ENCODE data around the gene PCNX2.

- no peak for TF ChIP-seq EZH2 (IDR thresholded peaks at IDR 0.05; ENCODE audit: borderline replicate concordance, control insufficient read depth, low read depth, low read length)
- no peak for TF ChIP-seq CTCF (IDR thresholded peaks at IDR 0.05 in 2 of 3, conservative IDR thresholded peaks at IDR 0.05 in 1 of 3; ENCODE audit: control insufficient read depth in 2 of 3, extremely low read depth in 1 of 3, insufficient read depth in 1 of 3, low read depth in 3 of 3, low read length in 3 of 3)
- TF ChIP-seq RAD21 (IDR thresholded peaks at IDR 0.05; ENCODE audit: insufficient read depth, low read depth, low read length) = no peak
- no peak for TF ChIP-seq KDM1A (IDR thresholded peaks at IDR 0.05; ENCODE audit: borderline replicate concordance)
- TF ChIP-seq BCL3 (IDR thresholded peaks at IDR 0.05; ENCODE audit: borderline replicate concordance, insufficient read depth, low read depth, low read length, poor library complexity, severe bottlenecking) = no peak
- TF ChIP-seq ZNF274 (IDR thresholded peaks at IDR 0.05; ENCODE audit: insufficient read depth, insufficient read length) = no peak
- TF ChIP-seq CEBPB (IDR thresholded peaks at IDR 0.05; ENCODE audit: borderline replicate concordance in 1 of 2, low read depth in 2 of 2, low read length in 2 of 2) = no peak
- no peak for TF ChIP-seq RFX5 (IDR thresholded peaks at IDR 0.05; ENCODE audit: low read depth, low read length)
- no peak for TF ChIP-seq ZNF24 (IDR thresholded peaks at IDR 0.05)
- no peak for TF ChIP-seq HDAC6 (IDR thresholded peaks at IDR 0.05; ENCODE audit: unreplicated experiment)
- no peak for TF ChIP-seq ZZZ3 (IDR thresholded peaks at IDR 0.05; ENCODE audit: control insufficient read depth, insufficient read length, low read depth)
- no peak for TF ChIP-seq CHD2 (IDR thresholded peaks at IDR 0.05; ENCODE audit: borderline replicate concordance, low read depth, low read length)
Observed at GRCh38 chr1:233111731-233112130, 183.8 kb downstream of the PCNX2 start.

Data from GM12878 (cell line).